Body of pancreas (tissue), 4 donors: Measurements from ENCODE around the gene DACH2.

Source experiments
- CTCF ChIP-seq, 7 experiments: fragments of 450-650 bp in 4 of 7; fragments of 200-600 bp in 3 of 7; sonication (generic) in 3 of 7; IDR thresholded peaks; one replicate each; pipeline ENCODE4 v1.5.1; 2016 to 2019; ENCODE audit warnings: antibody characterized with exemption in 7 of 7
- POLR2A ChIP-seq, 3 donors: fragments of 450-650 bp; IDR thresholded peaks; one replicate each; pipeline ENCODE4 v1.6.1; 2016; ENCODE audit warnings: antibody characterized with exemption in 3 of 3, mild to moderate bottlenecking in 2 of 3

- TF ChIP-seq CTCF (IDR thresholded peaks at IDR 0.05) = no peak
- no peak for TF ChIP-seq POLR2A (IDR thresholded peaks at IDR 0.05)
Observed at GRCh38 chrX:86711531-86712180, 563.4 kb downstream of the DACH2 start.
